HepG2 (cell line): ENCODE results near the gene UNC13D. TPM values are rescaled to one million over a fixed set of nuclear protein-coding genes. Genes with fewer than 3 reads are reported as not detected.

Experiments used
- ATAC-seq: fragments of 200-7000 bp; cut with Tn5 transposase; 3 replicates; pipeline ENCODE4 v1.9.1; 2020; ENCODE audit warnings: mild to moderate bottlenecking, moderate library complexity
- BruUV-seq: library from RNA; stranded (reverse); fragments of 400-500 nt; replicated peaks from 2 replicates; lab custom pipeline; 2021; lab: Mats Ljungman, UMichigan
- CTCF ChIA-PET: fragments of 300-600 bp; formaldehyde crosslinking; extraction: SDS; loops from one replicate; lab custom pipeline; 2021; ENCODE audit warnings: low total read pairs, inconsistent platforms, low intra/inter-chr PET ratio; lab: Yijun Ruan, JAX
- POLR2A ChIA-PET: fragments of 350-600 bp; sonication (Branson Sonifier 250); formaldehyde crosslinking; loops from one replicate; lab custom pipeline; 2020; ENCODE audit warnings: antibody characterized with exemption, inconsistent platforms; lab: Yijun Ruan, JAX
- DNase-seq: peaks from one replicate; pipeline ENCODE4 v3.0.0-alpha.2; 2015; ENCODE audit warnings: low spot score
- FAIRE-seq: peaks from 3 replicates; lab custom pipeline; 2011; peaks lifted over from hg19 to GRCh38; lab: Jason Lieb, UNC
- H2AFZ ChIP-seq: one replicate; pipeline ENCODE4 v1.6.1; 2011; ENCODE audit warnings: low read length, inconsistent platforms
- H3K27ac ChIP-seq: fragments of 300-600 bp; 3 replicates; pipeline ENCODE4 v1.8.0; 2011; ENCODE audit warnings: mixed run types, mild to moderate bottlenecking, mixed read lengths, low read length, inconsistent platforms; ENCODE audit not compliant: insufficient read depth; ENCODE audit errors: extremely low read length
- H3K27me3 ChIP-seq, 2 experiments: fragments of 200-600 bp in 1 of 2; 2 replicates in 1 of 2; 3 replicates in 1 of 2; pipeline versions ENCODE4 v1.6.0 to v1.8.0; 2011; ENCODE audit warnings: low read length in 2 of 2, mild to moderate bottlenecking in 2 of 2, moderate library complexity in 2 of 2, inconsistent platforms in 1 of 2; ENCODE audit not compliant: insufficient read depth in 2 of 2, control insufficient read depth in 1 of 2
- H3K36me3 ChIP-seq, 2 experiments: fragments of 200-600 bp in 1 of 2; replicated peaks in 1 of 2; 2 replicates in 1 of 2; 3 replicates in 1 of 2; pipeline versions ENCODE4 v1.5.1 to v1.8.0; 2011; ENCODE audit warnings: low read length in 2 of 2, inconsistent platforms in 1 of 2; ENCODE audit not compliant: insufficient read depth in 2 of 2, control insufficient read depth in 1 of 2
- H3K4me1 ChIP-seq: 2 replicates; pipeline ENCODE4 v1.5.1; 2012; ENCODE audit warnings: low read length, inconsistent platforms; ENCODE audit not compliant: insufficient read depth
- H3K4me2 ChIP-seq: 2 replicates; pipeline ENCODE4 v1.6.0; 2011; ENCODE audit warnings: low read depth, low read length, inconsistent platforms
- H3K4me3 ChIP-seq, 3 experiments: fragments of 200-600 bp in 1 of 3; sonication (generic), shearing (Covaris generic) in 1 of 3; replicated peaks in 1 of 3; 2 replicates each; pipeline ENCODE4 v1.5.1; 2011 to 2016; ENCODE audit warnings: low read length in 3 of 3, inconsistent platforms in 2 of 3, low read depth in 2 of 3, mild to moderate bottlenecking in 2 of 3, control low read depth in 1 of 3, mixed read lengths in 1 of 3; ENCODE audit not compliant: insufficient read depth in 1 of 3
- H3K79me2 ChIP-seq: one replicate; pipeline ENCODE4 v1.6.1; 2011; ENCODE audit warnings: low read length, inconsistent platforms; ENCODE audit not compliant: insufficient read depth
- H3K9ac ChIP-seq: 2 replicates; pipeline ENCODE4 v1.6.0; 2011; ENCODE audit warnings: mild to moderate bottlenecking, low read depth, low read length, inconsistent platforms; ENCODE audit not compliant: insufficient read depth
- H3K9me3 ChIP-seq: 2 replicates; pipeline ENCODE4 v1.5.1; 2012; ENCODE audit warnings: mild to moderate bottlenecking, low read length
- H4K20me1 ChIP-seq: 2 replicates; pipeline ENCODE4 v1.6.0; 2011; ENCODE audit warnings: inconsistent platforms, mild to moderate bottlenecking, low read length, moderate library complexity; ENCODE audit not compliant: insufficient read depth
- HOXA9 ChIP-seq: sonication (generic); formaldehyde crosslinking; IDR thresholded peaks from 2 replicates; pipeline ENCODE4 v1.8.1; 2022; ENCODE audit warnings: missing genetic modification reagents, mild to moderate bottlenecking, moderate library complexity, borderline replicate concordance
- IKZF4 ChIP-seq: sonication (generic); formaldehyde crosslinking; IDR thresholded peaks from 2 replicates; pipeline ENCODE4 v1.5.1; 2020; ENCODE audit warnings: borderline replicate concordance, mild to moderate bottlenecking, low read depth, missing genetic modification reagents; ENCODE audit errors: not compliant biosample characterization
- MIER2 ChIP-seq: IDR thresholded peaks from 2 replicates; pipeline ENCODE4 v1.6.1; 2016; ENCODE audit warnings: missing biosample characterization, missing genetic modification reagents
- MYC ChIP-seq: sonication (generic); formaldehyde crosslinking; IDR thresholded peaks from 2 replicates; pipeline ENCODE4 v1.9.0; 2021; ENCODE audit warnings: missing genetic modification reagents, borderline replicate concordance
- POLR2G ChIP-seq: fragments of 200-400 bp; formaldehyde crosslinking; IDR thresholded peaks from 2 replicates; pipeline ENCODE4 v1.6.1; 2018; ENCODE audit warnings: mild to moderate bottlenecking, low read depth, low read length, moderate library complexity
- ZNF101 ChIP-seq: sonication (generic); formaldehyde crosslinking; IDR thresholded peaks from 2 replicates; pipeline ENCODE4 v1.4.0; 2020; ENCODE audit warnings: mild to moderate bottlenecking, low read depth, missing genetic modification reagents, borderline replicate concordance
- ZNF280B ChIP-seq: sonication (generic); formaldehyde crosslinking; IDR thresholded peaks from 2 replicates; pipeline ENCODE4 v1.5.0; 2020; ENCODE audit warnings: missing genetic modification reagents, mild to moderate bottlenecking, borderline replicate concordance
- ZNF564 ChIP-seq: sonication (generic); formaldehyde crosslinking; IDR thresholded peaks from 2 replicates; pipeline ENCODE4 v1.8.1; 2023; ENCODE audit warnings: mild to moderate bottlenecking, missing genetic modification reagents
- ZNF615 ChIP-seq: sonication (generic); formaldehyde crosslinking; IDR thresholded peaks from 2 replicates; pipeline ENCODE4 v1.5.0; 2020; ENCODE audit warnings: mild to moderate bottlenecking, missing genetic modification reagents, borderline replicate concordance
- ZNF772 ChIP-seq: sonication (generic); formaldehyde crosslinking; IDR thresholded peaks from 2 replicates; pipeline ENCODE4 v1.5.0; 2020; ENCODE audit warnings: mild to moderate bottlenecking, missing genetic modification reagents
- ZSCAN21 ChIP-seq: sonication (generic); formaldehyde crosslinking; IDR thresholded peaks from 2 replicates; pipeline ENCODE4 v1.8.0; 2022; ENCODE audit warnings: mild to moderate bottlenecking, missing genetic modification reagents, moderate library complexity, borderline replicate concordance
- ZSCAN31 ChIP-seq: sonication (generic); formaldehyde crosslinking; IDR thresholded peaks from 2 replicates; pipeline ENCODE4 v1.5.0; 2020; ENCODE audit warnings: low read depth, mild to moderate bottlenecking, missing genetic modification reagents
- WGBS: methylation state at CpG from one replicate; pipeline ENCODE4 v1.1.6; 2017; ENCODE audit warnings: low lambda C conversion rate; 5-methylcytosine and 5-hydroxymethylcytosine counted together
- in situ Hi-C: cut with HindIII; loops from 2 replicates; pipeline ENCODE4 v1.10.0; 2017; ENCODE audit warnings: low pct_unique_long_range_greater_than_20kb; ENCODE audit not compliant: extremely low pct_ligation_motif_present
- intact Hi-C: fragments of 100-400 bp; cut with micrococcal nuclease; formaldehyde crosslinking; loops from one replicate; pipeline ENCODE4 v1.10.0; 2022; ENCODE audit not compliant: unreplicated experiment
- polyA plus RNA-seq, 8 experiments: library from polyadenylated mRNA; depleted of rRNA in 3 of 8; stranded (reverse) in 7 of 8; unstranded in 1 of 8; fragments of >200 nt; fragmentation: Illumina TruSeq in 4 of 8; extraction: Trizol in 4 of 8; gene quantifications; 2 replicates each; pipeline versions ENCODE4 v1.2.1 to v1.2.3, GENCODE V29; 2011 to 2016; ENCODE audit warnings: low read depth in 4 of 8, missing spikeins in 1 of 8, mixed read lengths in 1 of 8; ENCODE audit not compliant: insufficient read depth in 1 of 8
- total RNA-seq, 5 experiments: library from RNA; depleted of rRNA; stranded (reverse); fragments of >200 nt; fragmentation: Illumina TruSeq; extraction: Trizol; gene quantifications; 2 replicates each; pipeline ENCODE4 v1.2.3, GENCODE V29; 2016; ENCODE audit warnings: low read depth in 1 of 5
- TF ChIP-seq, protein P1 (sequence below): sonication (generic); formaldehyde crosslinking; IDR thresholded peaks from 2 replicates; pipeline ENCODE4 v1.5.0; 2020; ENCODE audit warnings: mild to moderate bottlenecking, low read depth, missing genetic modification reagents, borderline replicate concordance
- TF ChIP-seq, protein P2 (sequence below): sonication (generic); formaldehyde crosslinking; IDR thresholded peaks from 2 replicates; pipeline ENCODE4 v1.4.0; 2020; ENCODE audit warnings: missing genetic modification reagents
- TF ChIP-seq, protein P3 (sequence below): IDR thresholded peaks from 2 replicates; pipeline ENCODE4 v1.6.1; 2016; ENCODE audit warnings: mild to moderate bottlenecking, missing biosample characterization, missing genetic modification reagents

Gene UNC13D
- total and polyA plus RNA-seq, 2 of the 13 experiments (the other 11 are each of a cell fraction or from before 2014, with no cell fraction given) = 29.7 to 42.7 TPM

DNA sequence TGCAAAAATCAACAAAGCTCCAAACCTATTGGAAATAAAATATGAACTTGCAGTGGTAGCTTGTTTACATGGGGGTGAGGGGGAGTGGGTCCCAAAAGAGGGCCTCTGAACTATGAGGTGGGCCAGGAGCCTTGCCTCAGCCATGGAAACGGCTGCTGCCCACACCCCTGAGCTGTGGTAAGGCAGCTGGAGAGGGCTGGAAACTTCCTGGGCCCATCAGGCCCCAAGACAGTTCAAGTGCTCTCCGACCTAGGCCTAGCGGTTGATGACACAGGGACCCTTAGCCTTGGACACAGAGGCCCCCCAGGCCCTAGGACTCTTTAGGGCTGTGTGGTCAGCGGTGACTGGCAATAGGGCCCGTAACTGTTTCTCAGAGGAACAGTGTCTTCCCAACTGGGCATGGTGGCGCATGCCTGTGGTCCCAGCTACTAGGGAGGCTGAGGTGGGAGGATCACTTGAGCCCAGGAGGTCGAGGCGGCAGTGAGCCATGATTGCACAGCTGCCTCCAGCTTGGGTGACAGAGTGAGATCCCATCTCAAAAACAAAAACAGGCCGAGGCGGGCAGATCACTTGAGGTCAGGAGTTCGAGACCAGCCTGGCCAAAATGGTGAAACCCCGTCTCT is 18.3 kb downstream of the UNC13D start (continued):
- TF ChIP-seq, protein P1, sequence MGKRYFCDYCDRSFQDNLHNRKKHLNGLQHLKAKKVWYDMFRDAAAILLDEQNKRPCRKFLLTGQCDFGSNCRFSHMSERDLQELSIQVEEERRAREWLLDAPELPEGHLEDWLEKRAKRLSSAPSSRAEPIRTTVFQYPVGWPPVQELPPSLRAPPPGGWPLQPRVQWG (CRISPR knock-in tag) = no peak
- TF ChIP-seq, protein P2, sequence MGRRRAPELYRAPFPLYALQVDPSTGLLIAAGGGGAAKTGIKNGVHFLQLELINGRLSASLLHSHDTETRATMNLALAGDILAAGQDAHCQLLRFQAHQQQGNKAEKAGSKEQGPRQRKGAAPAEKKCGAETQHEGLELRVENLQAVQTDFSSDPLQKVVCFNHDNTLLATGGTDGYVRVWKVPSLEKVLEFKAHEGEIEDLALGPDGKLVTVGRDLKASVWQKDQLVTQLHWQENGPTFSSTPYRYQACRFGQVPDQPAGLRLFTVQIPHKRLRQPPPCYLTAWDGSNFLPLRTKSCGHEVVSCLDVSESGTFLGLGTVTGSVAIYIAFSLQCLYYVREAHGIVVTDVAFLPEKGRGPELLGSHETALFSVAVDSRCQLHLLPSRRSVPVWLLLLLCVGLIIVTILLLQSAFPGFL = no peak
- TF ChIP-seq ZNF772 (CRISPR knock-in tag) = 0 out of 2 replicates have a peak, but pooled peaks have one; percentile 39

GRCh38 chr17:75825149-75825552 is 19.1 kb downstream of the UNC13D start:
- no peak overlapping the region for H3K4me2 ChIP-seq
- no peak overlapping the region for H3K9ac ChIP-seq
- 95% methylated on average over 12 of the region's 13 CpGs for WGBS
- H3K9me3 ChIP-seq = no peaks in the 10 kb centered on the region
- H3K27ac ChIP-seq = no peak overlapping the region
- intact Hi-C loops (loop anchor here (5.0 kb wide), 1 partner anchor 48 kb away; a partner anchor contains a TSS), in situ Hi-C loops (no loop called here)
- ChIA-PET CTCF (no interaction called here), POLR2A (interaction anchor here (1.0 to 8.0 kb wide), 8 partner anchors 8 to 45 kb away, joined by 3 to 88 read pairs (median 6); partner anchors contain the start of genes UNC13D, UNK and WBP2)
- ATAC-seq (no peak), FAIRE-seq (no peak), DNase-seq (no peak)
- no TSS peak for BruUV-seq
- no peaks in the 10 kb centered on the region for H4K20me1 ChIP-seq
- peaks cover 25 to 55% of the 10 kb centered on the region in 2 experiments for H3K36me3 ChIP-seq
- H3K27me3 ChIP-seq = no peaks in the 10 kb centered on the region
- no peaks in the 10 kb centered on the region for H3K79me2 ChIP-seq
- H3K4me1 ChIP-seq = peaks cover 22% of the 10 kb centered on the region
- H2AFZ ChIP-seq = no peak overlapping the region
- no peak overlapping the region for H3K4me3 ChIP-seq
- TF ChIP-seq ZNF564 (no peak), ZNF615 (CRISPR knock-in tag) (no peak), ZSCAN31 (CRISPR knock-in tag) (no peak), IKZF4 (CRISPR knock-in tag) (no peak), HOXA9 (CRISPR knock-in tag) (no peak), MIER2 (CRISPR knock-in tag) (no peak), POLR2G (0 out of 2 replicates have a peak, but pooled peaks have one; percentile 19), MYC (CRISPR knock-in tag) (no peak), ZNF101 (CRISPR knock-in tag) (no peak), ZSCAN21 (no peak), ZNF280B (CRISPR knock-in tag) (no peak)
- TF ChIP-seq, protein P3, sequence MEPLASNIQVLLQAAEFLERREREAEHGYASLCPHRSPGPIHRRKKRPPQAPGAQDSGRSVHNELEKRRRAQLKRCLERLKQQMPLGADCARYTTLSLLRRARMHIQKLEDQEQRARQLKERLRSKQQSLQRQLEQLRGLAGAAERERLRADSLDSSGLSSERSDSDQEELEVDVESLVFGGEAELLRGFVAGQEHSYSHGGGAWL (CRISPR knock-in tag) = no peak
